ENCODE measurements around the gene IDE. TPM values are rescaled to one million over a fixed set of nuclear protein-coding genes. Genes with fewer than 3 reads are reported as not detected.

Gene IDE
- total and polyA plus RNA-seq, 9 of the 15 experiments (the other 6 are each of a cell fraction or from before 2014, with no cell fraction given) = 10.2 to 50.6 (median 33.2) TPM

DNA sequence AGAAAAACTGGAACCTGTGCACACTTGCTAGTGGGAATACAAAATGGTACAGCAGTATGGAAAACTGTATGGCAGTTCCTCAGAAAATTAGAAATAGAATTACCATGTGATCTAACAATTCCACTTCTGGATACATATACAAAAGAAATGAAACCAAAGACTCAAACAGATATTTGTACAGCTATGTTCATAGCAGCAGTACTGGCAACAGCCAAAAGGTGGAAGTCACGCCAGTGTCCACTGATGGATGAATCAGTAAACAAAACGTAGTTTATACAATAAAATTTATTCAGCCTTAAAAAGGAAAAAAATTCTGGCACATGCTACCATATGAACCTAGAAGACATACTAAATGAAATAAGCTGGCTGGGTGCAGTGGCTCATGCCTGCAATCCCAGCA lies 23.0 kb downstream of the IDE start:
- TF ChIP-seq MBD2 (IDR thresholded peaks at IDR 0.05; ENCODE audit: borderline replicate concordance, low read depth) = no peak
- no peak for TF ChIP-seq ZZZ3 (IDR thresholded peaks at IDR 0.05)
- TF ChIP-seq C11orf30 (IDR thresholded peaks at IDR 0.05; ENCODE audit: low read depth) = no peak
- TF ChIP-seq MITF (IDR thresholded peaks at IDR 0.05) = no peak
- TF ChIP-seq, protein P1, sequence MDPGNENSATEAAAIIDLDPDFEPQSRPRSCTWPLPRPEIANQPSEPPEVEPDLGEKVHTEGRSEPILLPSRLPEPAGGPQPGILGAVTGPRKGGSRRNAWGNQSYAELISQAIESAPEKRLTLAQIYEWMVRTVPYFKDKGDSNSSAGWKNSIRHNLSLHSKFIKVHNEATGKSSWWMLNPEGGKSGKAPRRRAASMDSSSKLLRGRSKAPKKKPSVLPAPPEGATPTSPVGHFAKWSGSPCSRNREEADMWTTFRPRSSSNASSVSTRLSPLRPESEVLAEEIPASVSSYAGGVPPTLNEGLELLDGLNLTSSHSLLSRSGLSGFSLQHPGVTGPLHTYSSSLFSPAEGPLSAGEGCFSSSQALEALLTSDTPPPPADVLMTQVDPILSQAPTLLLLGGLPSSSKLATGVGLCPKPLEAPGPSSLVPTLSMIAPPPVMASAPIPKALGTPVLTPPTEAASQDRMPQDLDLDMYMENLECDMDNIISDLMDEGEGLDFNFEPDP (CRISPR knock-in tag; IDR thresholded peaks at IDR 0.05) = no peak
- TF ChIP-seq SMARCA5 (IDR thresholded peaks at IDR 0.05) = no peak
- ATAC-seq (no peak), DNase-seq (ENCODE audit: extremely low read depth in 1 of 4, low spot score in 3 of 4) (no peak), FAIRE-seq (no peak)
- no peaks in the 10 kb centered on the region for H3K4me1 ChIP-seq (replicated peaks in 1 of 2; ENCODE audit: control insufficient read depth in 2 of 2, insufficient read depth in 2 of 2, low read length in 2 of 2)
- H3K4me2 ChIP-seq (ENCODE audit: insufficient read depth, low read length) = no peak overlapping the region
- no TSS peak for BruUV-seq (replicated peaks)
- no peak overlapping the region for H2AFZ ChIP-seq (ENCODE audit: low read depth, low read length)
- no peak overlapping the region for H3K9ac ChIP-seq (ENCODE audit: insufficient read depth in 1 of 2, low read depth in 2 of 2, low read length in 2 of 2)
- 94% methylated on average over 2 of the region's 2 CpGs for WGBS (ENCODE audit: insufficient coverage, low coverage, missing lambda C conversion rate)
- H3K9me3 ChIP-seq (replicated peaks; ENCODE audit: control insufficient read depth, insufficient read depth, low read depth, low read length) = 0 out of 2 replicates have a peak, but pooled peaks cover 3% of the 10 kb centered on the region
- CTCF ChIA-PET (ENCODE audit: low intra/inter-chr PET ratio) = no interaction called here
- no peaks in the 10 kb centered on the region for H4K20me1 ChIP-seq (replicated peaks; ENCODE audit: control insufficient read depth, insufficient read depth, low read length)
- intact Hi-C loops (cut with micrococcal nuclease) = no loop called here
- H3K27me3 ChIP-seq (ENCODE audit: control insufficient read depth in 2 of 2, insufficient read depth in 2 of 2, low read length in 2 of 2) = no peaks in the 10 kb centered on the region
- no peak overlapping the region for H3K27ac ChIP-seq (ENCODE audit: extremely low read depth, low read depth, low read length)
- peaks cover 30% of the 10 kb centered on the region for H3K79me2 ChIP-seq (ENCODE audit: control insufficient read depth, insufficient read depth, low read length)
- H3K4me3 ChIP-seq = no peak overlapping the region
- POLR2A ChIA-PET = no interaction called here
- in situ Hi-C loops (cut with MboI) = no loop called here
- H3K9me1 ChIP-seq (ENCODE audit: control insufficient read depth, insufficient read depth, low read length) = no peaks in the 10 kb centered on the region
- peaks cover 38% of the 10 kb centered on the region; the same call in 2 of the 3 replicates for H3K36me3 ChIP-seq (ENCODE audit: control insufficient read depth, insufficient read depth, low read length)

Measured in K562 (cell line).